ENCODE results near the gene JCHAIN. TPM values are rescaled to one million over a fixed set of nuclear protein-coding genes. Genes with fewer than 3 reads are reported as not detected.
"Not testable (repeated sequence)": the region's sequence is repeated elsewhere in the genome, so short reads cannot be mapped to it uniquely, and the experiment has no call there.

The JCHAIN gene
- polyA plus RNA-seq, 1 experiment, result 0.61 TPM

GRCh38 chr4:70660106-70660505 is 6.2 kb downstream of the JCHAIN start:
- DNase-seq (ENCODE audit: low read depth, low spot score), result no peak
- TF ChIP-seq CTCF (IDR thresholded peaks at IDR 0.05; ENCODE audit: low read depth, low read length), result no peak
- Histone ChIP-seq H3K9me3 (ENCODE audit: control insufficient read depth, insufficient read depth, low read length) (no peaks in the 10 kb centered on the region), H3K27ac (ENCODE audit: low read depth, low read length) (no peak overlapping the region), H3K27me3 (ENCODE audit: control insufficient read depth, insufficient read depth, low read length) (no peaks in the 10 kb centered on the region), H3K4me3 (ENCODE audit: low read depth, low read length) (no peak overlapping the region)
- ChIA-PET CTCF (interaction anchor here (2.4 kb wide), 1 partner anchor 8 kb away, joined by 26 read pairs; no protein-coding TSS in a partner anchor), POLR2A (no interaction called here)

- no peak for TF ChIP-seq CTCF (IDR thresholded peaks at IDR 0.05; ENCODE audit: low read depth, low read length)
- ChIA-PET POLR2A (no interaction called here), CTCF (no interaction called here)
- Histone ChIP-seq H3K9me3 (ENCODE audit: control insufficient read depth, insufficient read depth, low read length) (no peaks in the 10 kb centered on the region), H3K4me3 (ENCODE audit: low read depth, low read length) (no peak overlapping the region), H3K27me3 (ENCODE audit: control insufficient read depth, insufficient read depth, low read length) (no peaks in the 10 kb centered on the region), H3K27ac (ENCODE audit: low read depth, low read length) (no peak overlapping the region)
- DNase-seq (ENCODE audit: low read depth, low spot score), result no peak
These were observed 7.9 kb downstream of the JCHAIN start for GRCh38 chr4:70658418-70658817.

- Histone ChIP-seq H3K4me3 (ENCODE audit: low read depth, low read length) (no peak overlapping the region), H3K9me3 (ENCODE audit: control insufficient read depth, insufficient read depth, low read length) (no peaks in the 10 kb centered on the region), H3K27me3 (ENCODE audit: control insufficient read depth, insufficient read depth, low read length) (no peaks in the 10 kb centered on the region), H3K27ac (ENCODE audit: low read depth, low read length) (no peak overlapping the region)
- ChIA-PET CTCF (interaction anchor here (0.6 to 1.6 kb wide), 3 partner anchors 30 to 353 kb away, joined by 3 to 4 read pairs (median 4); no protein-coding TSS in a partner anchor), POLR2A (no interaction called here)
- no peak for TF ChIP-seq CTCF (IDR thresholded peaks at IDR 0.05; ENCODE audit: low read depth, low read length)
- DNase-seq (ENCODE audit: low read depth, low spot score), result no peak
These were observed 9.0 kb downstream of the JCHAIN start for GRCh38 chr4:70657326-70657725.

- ChIA-PET POLR2A (no interaction called here), CTCF (interaction anchor here (1.0 kb wide), 2 partner anchors 33 to 49 kb away, joined by 3 to 4 read pairs; partner anchors contain the start of gene UTP3)
- no peak overlapping the region for H3K4me3 ChIP-seq (ENCODE audit: low read depth, low read length)
- TF ChIP-seq CTCF (IDR thresholded peaks at IDR 0.05; ENCODE audit: low read depth, low read length), result no peak
- H3K9me3 ChIP-seq (ENCODE audit: control insufficient read depth, insufficient read depth, low read length), result no peaks in the 10 kb centered on the region
- no peak for DNase-seq (ENCODE audit: low read depth, low spot score)
- H3K27me3 ChIP-seq (ENCODE audit: control insufficient read depth, insufficient read depth, low read length), result no peaks in the 10 kb centered on the region
- H3K27ac ChIP-seq (ENCODE audit: low read depth, low read length), result no peak overlapping the region
These were observed 11.7 kb downstream of the JCHAIN start for GRCh38 chr4:70654605-70655011.

GRCh38 chr4:70651864-70652506 is 14.3 kb downstream of the JCHAIN start:
- DNase-seq (ENCODE audit: low read depth, low spot score), result no peak
- POLR2A ChIA-PET, result interaction anchor here (0.6 kb wide), 1 partner anchor 180 kb away, joined by 3 read pairs; no protein-coding TSS in a partner anchor
- no peak overlapping the region for H3K4me3 ChIP-seq (ENCODE audit: low read depth, low read length)

GRCh38 chr4:70650741-70651140 is 15.6 kb downstream of the JCHAIN start:
- POLR2A ChIA-PET; H3K27me3 ChIP-seq (ENCODE audit: control insufficient read depth, insufficient read depth, low read length); H3K9me3 ChIP-seq (ENCODE audit: control insufficient read depth, insufficient read depth, low read length); DNase-seq (ENCODE audit: low read depth, low spot score); H3K27ac ChIP-seq (ENCODE audit: low read depth, low read length); H3K4me3 ChIP-seq (ENCODE audit: low read depth, low read length): not testable (repeated sequence)
- CTCF ChIA-PET, result interaction anchor here (1.7 to 1.8 kb wide), 2 partner anchors 9 to 1050 kb away, joined by 3 to 11 read pairs; no protein-coding TSS in a partner anchor

More at GRCh38 chr4:70651864-70652506, 14.3 kb downstream of the JCHAIN start:
- Histone ChIP-seq H3K9me3 (ENCODE audit: control insufficient read depth, insufficient read depth, low read length) (no peaks in the 10 kb centered on the region), H3K27me3 (ENCODE audit: control insufficient read depth, insufficient read depth, low read length) (no peaks in the 10 kb centered on the region), H3K27ac (ENCODE audit: low read depth, low read length) (no peak overlapping the region)
- peak; percentile 54 for TF ChIP-seq CTCF (IDR thresholded peaks at IDR 0.05; ENCODE audit: low read depth, low read length)
- CTCF ChIA-PET, result interaction anchor here (0.5 to 1.8 kb wide), 77 partner anchors 9 to 1063 kb away, joined by 3 to 30 read pairs (median 4); partner anchors contain the start of genes DCK, ENAM, JCHAIN and UTP3
